Inflammatory macrophage treated with lipopolysaccharide for 4 hours (primary cell): ENCODE results near the gene SMAD6.

Experiments
- DNase-seq: peaks from one replicate; pipeline ENCODE4 v3.0.0-alpha.2; 2020

Gene SMAD6

GRCh38 chr15:66778314-66778665 is 76.3 kb downstream of the SMAD6 start:
- DNase-seq = no peak

GRCh38 chr15:66778716-66779115 is 76.7 kb downstream of the SMAD6 start:
- DNase-seq = no peak

DNA sequence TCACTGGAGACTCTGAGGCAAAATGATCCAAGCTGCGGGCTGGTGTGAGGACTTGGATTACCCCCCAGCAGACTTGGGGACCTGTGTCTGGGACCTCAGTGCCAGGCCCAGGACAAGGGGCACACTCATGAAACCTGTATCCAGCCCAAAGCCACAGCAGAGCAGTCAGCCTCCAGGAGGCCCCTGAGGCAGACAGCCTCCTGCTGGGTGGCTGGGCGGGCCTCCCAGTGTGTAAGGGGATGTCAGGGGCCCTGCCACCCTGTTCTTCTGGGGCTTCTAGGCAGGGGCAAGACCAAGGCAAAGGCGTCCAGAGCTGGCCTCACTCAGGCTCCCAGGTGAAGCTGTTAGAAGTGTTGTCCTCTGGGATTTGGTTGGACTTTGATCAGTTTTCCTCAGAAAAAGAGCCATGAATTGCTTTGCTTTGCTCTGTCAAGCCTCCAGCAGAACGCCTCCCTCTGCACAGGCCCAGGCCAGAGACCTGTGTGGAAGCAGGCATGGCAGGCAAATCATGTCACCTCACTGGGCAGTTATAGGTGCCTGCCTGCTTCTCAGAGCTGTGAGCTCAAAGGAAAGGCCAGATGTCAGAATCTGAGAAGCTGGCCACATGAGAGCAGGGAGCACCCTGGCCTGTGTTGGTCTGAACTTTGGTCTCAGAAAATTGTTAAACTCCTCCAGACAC is 77.4 kb downstream of the SMAD6 start:
- DNase-seq = no peak

GRCh38 chr15:66780172-66780972 is 78.3 kb downstream of the SMAD6 start:
- no peak for DNase-seq

- no peak for DNase-seq
These were observed 79.1 kb downstream of the SMAD6 start for GRCh38 chr15:66780973-66781718.

DNA sequence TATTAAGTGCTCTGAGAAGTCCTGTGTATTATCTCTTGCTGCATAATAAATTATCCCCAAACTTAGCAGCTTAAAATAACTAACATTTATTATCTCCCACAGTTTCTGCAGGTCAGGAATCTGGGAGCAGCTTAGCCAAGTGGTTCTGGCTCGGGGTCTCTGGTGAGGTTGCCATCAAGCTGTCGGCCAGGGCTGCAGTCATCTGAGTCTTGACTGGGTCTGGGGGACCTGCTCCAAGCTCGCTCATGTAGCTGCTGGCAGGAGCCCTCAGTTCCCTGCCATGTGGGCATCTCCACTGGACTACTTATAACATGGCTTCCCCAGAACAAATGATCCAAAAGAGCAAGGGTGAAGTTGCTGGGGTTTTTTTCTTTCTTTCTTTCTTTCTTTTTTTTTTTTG is 80.7 kb downstream of the SMAD6 start:
- no peak for DNase-seq

DNA sequence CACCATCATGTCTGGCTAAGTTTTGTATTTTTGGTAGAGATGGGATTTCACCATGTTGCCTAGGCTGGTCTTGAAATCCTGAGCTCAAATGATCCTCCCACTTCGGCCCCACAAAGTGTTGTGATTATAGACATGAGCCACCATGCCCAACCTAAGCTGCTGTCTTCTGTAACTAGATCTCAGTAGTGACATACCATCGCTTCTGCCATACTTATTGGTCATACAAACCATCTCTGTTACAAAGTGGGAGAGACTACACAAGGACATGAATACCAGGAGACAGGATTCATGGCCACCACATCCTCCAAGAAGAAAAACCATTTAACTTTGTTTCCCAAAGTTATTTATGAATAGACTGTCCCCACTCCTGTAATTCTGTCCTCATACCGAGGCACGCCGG is 81.3 kb downstream of the SMAD6 start:
- DNase-seq = no peak

GRCh38 chr15:66783725-66784124 is 81.7 kb downstream of the SMAD6 start:
- no peak for DNase-seq

DNA sequence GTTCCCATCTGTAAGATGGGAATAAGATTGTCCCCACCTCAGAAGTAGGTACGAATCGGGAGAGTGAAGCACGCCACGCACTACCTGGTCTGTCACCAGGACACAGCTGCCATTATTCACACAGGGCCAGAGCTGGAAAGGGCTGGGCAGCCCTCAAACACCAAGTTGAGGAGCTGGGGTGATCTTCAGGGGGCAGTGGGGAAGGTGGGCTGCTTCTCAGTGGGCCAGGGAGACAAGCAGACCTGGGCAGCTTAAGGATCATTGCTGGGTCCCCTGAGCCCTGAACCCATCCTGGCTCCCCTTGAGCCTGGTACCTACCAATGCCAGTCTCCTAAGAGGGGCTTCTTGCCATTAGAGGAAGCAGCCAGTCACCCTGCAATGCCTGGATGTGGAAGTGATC is 82.1 kb downstream of the SMAD6 start:
- DNase-seq = no peak

GRCh38 chr15:66785637-66786036 is 83.6 kb downstream of the SMAD6 start:
- no peak for DNase-seq

- no peak for DNase-seq
These were observed 84.2 kb downstream of the SMAD6 start for GRCh38 chr15:66786222-66786621.

GRCh38 chr15:66786708-66787488 is 84.9 kb downstream of the SMAD6 start:
- no peak for DNase-seq

DNA sequence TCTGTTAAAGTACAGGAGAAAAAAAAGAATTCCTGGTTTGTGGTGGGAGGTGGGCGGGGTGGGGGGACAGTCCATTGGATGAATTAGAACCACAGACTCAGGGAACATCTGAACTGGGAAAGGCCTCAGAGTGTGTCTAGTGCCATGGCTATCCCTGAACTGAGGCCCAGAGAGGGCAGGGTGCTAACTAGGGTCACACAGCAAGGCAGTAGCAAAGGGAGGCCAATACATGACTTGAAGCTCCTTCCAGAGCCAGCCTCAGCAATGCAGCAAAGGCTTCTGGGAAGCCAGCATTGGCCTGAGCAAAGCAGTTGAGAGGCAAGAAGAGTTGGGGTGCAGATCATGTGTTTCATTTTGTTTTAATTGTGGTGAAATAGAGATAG is 85.4 kb downstream of the SMAD6 start:
- DNase-seq = no peak

DNA sequence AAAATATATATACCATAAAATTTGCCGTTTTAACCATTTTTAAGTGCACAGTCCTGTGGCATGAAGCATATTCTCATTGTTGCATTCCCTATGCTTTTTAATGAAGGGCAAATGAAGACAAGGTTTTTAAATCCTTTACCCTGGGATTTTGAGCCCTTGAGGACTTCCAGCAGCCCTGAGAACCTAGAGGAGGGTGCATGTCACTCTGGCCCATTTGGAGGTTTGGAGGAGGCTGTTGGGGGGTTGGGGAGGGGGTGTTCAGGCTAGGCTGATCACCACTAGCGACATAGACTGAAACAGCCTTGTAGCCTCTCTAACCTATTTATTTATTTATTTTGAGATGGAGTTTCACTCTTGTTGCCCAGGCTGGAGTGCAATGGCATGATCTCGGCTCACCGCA is 86.0 kb downstream of the SMAD6 start:
- no peak for DNase-seq

DNA sequence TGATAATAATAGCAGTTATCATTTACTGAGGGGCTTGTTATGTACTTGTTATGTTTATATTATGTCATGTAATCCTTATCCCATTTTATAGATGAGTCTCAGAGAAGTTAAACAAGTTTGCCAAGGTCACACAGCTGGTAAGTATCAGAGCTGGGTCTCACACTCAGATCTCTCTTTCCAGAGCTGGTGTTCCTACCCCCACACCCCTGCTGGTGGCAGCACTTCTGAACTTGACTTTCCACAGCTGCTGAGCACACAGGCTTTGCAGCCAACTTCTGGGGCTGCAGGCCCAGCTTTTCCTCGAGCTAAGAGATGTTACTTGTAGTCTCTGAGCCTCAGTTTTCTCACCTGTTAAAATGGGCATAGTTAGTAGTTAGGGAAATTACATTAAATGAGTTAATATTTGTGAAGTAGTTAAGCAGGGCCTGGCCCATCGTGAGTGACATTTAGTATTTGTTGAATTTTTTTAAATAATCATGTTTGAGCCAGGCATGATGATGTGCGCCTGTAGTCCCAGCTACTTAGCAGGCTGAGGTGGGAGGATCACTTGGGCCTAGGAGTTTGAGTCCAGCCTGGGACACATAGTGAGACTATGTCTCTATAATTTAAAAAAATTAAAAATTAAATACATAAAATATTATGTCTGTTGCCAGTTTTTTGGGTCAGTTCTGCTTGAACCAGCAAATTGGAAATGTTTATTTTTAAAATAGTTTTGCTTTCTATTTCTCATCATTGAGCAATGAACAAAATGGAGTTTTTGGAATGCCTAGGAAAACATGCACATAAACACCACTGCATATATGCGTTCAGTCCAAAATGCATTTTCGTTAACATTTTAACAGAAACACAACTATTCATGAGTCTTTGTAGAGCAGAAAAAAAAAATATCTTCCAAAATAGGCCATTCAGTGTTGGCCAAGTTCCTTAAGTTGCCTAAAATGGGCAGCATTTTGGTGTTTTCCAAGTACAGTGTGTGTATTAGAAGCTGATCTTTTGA is 87.3 kb downstream of the SMAD6 start:
- DNase-seq = peak; percentile 60

DNA sequence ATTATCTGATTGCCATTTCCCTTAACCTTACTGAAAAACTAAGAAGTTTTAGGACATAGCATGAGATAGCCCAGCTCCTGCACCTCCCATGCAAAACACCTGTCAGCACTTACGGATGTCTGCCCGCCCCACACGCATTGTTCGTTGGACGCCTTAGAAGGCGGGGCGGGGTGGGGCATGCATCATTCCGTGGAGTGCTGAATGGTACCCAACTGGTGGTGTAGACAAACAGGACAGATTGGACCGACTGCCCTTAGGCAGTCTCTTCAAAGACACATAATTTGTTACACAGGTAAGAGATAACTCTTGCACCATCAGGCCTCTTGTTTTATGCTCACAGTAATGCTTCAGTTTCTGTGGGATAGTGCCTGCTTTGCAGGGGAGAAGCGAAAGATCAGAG is 93.8 kb downstream of the SMAD6 start:
- DNase-seq = no peak

- DNase-seq = no peak
These were observed 94.3 kb downstream of the SMAD6 start for GRCh38 chr15:66796343-66796742.

- no peak for DNase-seq
These were observed 95.9 kb downstream of the SMAD6 start for GRCh38 chr15:66797921-66798320.

- DNase-seq = no peak
These were observed 96.5 kb downstream of the SMAD6 start for GRCh38 chr15:66798426-66799061.

DNA sequence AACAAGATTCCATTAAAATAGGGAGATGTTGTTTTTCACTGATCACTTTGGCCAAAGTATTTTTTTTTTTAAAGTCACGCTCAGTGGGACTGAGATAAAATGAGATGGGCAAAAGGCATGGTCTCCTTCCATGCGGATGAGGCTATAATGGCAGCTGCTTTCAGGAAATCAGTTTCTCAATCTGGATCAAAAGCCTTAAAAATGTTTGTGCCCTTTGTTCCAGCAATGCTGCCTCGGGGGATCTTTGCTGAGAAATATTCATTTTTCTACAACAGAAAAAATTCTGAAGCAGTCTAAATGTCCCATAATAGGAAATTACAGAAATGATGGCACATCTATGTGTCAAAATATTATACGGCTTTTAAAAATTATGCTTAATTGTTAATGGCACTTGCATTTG is 97.2 kb downstream of the SMAD6 start:
- no peak for DNase-seq

GRCh38 chr15:66800584-66801235 is 98.7 kb downstream of the SMAD6 start:
- DNase-seq = no peak
